Fibroblast of peridontal ligament (primary cell): ENCODE results near the gene ARAP3.

Experiments
- DNase-seq: peaks from one replicate; pipeline ENCODE4 v3.0.0-alpha.2; 2010; ENCODE audit errors: extremely low read depth

ARAP3 gene

DNA sequence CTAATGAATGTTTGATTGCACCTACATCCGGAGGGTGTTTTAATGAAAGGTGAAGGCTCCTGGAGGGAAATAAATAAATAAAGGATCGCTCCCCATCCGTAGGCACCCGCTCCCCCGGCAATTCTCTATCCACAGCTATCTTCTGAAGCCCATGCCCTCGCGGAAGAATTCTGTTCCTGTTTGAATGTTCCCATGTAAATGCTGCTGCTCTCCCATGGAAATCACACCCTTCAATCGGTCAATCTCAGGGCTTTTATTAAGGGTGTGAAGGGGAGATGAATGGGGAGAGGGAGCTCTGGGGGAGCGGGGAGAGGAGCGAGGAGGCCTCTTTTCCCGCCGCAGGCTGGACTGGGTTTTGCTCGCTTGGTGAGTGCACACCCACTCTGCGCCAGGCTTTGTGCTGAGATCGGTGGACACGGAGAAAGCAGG lies 21.1 kb upstream of the ARAP3 start:
- DNase-seq, result no peak

DNA sequence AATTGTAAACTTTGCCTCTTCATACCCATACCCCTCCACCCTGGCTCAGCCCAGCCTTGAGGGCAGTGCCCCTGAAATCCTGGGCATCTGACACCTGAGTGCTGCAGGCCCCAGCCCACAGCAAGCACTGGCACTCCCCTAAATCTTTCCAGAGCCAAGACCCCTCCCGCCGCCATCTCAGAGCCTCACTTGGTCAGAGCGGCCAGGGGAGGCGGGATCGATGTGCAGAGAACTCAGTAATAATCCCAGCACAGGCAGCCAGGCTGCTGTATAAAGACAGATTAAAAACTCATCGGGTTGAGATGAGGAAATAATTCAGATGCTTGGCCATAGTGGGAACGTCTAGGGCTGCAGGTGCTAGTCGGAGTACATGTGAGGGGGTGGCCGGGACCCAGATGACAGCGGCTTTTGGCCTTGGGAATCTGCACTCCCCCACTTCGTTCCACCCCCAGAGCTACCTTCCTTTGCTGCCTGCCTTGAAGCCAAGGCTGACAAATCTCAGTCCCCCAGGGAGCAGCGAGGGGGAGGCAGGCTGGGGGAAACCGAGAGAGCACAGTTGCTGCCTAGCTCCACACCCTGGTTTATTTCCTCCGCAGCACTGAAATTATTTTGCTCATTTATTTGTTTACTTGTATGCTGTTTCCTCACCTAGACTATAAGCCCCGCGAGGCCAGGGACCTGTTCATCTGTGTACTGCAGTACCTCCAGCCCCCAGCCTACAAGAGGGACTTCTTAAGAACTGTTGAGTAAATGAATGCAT lies 19.5 kb upstream of the ARAP3 start:
- no peak for DNase-seq

DNA sequence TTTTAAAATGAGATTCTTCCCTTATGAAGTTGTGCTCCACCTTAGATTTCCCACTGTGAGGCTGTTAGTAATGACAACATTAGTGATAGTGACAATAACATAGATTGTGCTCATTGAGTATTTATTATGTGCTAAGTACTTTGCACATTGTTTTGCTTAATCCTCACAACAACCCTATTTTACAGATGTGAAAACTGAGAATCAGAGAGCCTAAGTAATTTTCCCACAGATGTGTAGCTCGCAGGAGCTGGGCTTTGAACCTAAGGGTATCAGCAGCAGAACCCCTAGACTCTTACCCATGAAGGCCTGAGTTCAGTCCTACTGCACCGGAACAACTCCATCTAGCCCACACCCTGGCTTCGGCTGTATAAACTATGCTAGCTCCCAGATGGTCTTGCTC lies 15.6 kb upstream of the ARAP3 start:
- no peak for DNase-seq

DNA sequence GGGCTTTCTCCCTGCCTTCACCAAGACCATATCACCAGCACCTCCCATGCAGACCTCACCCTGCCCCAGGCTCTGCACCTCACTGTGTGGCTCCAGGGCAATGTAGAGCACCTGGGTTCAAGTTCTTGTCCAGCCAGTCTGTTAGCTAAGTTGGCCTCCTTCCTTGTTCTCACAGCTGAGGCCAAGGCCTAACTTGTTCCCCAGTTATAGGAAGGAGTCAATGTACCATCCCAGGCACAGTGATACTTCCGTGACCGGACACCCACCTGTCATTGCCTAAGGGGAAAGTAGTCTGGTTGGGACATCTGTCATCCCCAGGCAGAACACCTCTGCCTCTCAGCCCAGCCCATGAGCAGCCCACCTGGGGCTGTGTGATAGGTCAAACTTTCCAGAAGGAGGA lies 14.4 kb upstream of the ARAP3 start:
- DNase-seq, result no peak

DNA sequence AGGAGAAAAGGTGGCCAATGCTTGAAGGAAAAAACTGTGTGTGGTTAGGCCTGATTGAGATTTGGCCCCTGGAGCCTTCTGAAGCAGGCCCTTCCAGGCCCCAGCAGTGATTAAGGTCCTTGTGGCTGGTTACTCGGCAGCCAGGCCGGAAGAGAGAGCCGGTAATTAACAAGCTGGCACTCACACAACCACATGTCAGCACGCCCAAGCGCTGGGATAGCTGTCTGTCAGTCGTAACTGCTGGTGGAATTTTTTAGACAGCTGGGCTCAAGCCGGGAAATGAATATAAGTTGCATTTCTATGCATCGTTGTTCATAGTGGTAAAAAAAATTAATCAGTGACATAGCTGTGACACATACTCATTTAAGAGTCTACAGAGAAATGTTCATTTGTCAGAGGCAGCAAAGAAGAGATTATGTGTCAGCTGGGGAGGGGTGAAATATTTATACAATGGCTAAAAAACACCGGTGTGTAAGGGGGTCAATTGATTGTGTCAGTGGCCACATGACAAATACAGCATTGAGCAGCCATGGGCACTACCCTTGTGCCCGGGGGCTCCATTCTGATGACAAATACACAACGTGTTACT lies 13.7 kb upstream of the ARAP3 start:
- DNase-seq, result no peak

DNA sequence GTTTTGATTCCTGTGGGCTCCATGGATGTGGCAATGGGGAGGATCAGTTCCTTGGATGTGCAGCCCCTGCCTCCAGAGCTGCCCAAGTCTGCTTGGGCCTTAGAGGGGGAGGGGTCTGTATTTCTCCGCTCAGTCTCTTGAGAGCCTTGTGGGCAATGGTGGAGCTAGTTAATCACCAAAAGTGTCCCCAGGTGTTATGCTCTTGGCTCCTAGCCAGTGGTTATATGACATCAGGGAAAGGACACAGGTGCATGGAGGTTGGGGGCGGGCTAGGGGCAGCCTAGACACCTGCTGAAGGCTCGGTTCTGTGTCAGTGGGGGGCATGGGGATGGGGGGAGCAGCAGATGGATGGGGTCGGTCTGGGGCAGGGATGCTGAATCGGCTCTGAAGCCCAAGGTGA lies 12.4 kb upstream of the ARAP3 start:
- DNase-seq, result no peak

DNA sequence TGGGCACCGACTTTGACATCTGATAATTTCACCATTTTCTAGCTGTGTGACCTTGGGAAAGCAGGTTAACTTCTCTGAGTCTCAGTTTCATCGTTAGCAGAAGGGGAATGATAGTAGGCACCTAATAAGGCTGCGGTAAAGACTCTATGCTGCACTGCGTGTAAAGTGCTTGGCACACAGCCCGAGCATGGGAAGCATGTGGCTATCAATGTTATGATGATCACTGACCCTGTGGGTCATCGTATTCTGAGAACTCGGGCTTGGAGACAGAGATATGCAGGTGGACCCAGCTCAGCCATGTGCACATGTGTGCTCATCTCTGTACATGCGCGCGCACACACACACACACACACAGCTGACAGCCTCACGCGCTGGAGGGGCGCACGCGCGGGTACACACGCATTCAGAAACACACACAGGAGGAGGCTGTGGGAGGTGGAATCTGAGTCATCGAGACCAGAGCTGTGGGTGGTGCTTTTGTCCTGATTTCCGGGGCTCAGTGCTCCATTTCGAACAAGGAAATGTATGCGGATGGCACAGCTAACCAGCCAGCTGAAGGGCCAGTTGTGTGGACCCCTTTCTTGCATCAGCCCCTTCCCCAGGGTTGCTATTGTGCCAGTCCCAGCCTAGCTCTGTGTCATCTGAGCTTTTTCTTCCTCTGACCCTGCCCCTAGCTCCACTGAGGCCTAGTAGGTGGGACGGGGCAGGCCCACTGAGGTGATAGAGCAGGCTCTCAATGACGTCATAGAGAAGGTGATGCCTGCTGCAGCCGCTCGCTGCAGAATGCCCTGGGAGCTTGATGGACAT lies 11.1 kb upstream of the ARAP3 start:
- DNase-seq, result no peak

DNA sequence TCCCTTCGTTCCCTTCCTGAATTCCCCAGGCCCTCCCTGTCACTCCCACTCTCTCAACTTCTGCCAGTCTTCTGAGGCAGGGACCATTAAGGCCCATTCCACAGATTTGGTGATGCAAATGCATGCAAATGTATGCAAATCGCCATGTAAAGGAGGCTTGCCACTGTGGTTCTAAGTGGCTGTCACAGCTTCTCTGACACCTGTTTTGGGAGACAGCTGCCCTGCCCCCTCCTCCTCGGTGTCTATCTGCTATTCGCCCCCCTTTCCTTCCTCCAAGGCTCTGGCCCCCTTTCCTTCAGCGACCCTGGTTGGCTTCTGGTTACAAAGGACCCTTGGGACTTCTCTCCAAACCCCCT lies 10.5 kb upstream of the ARAP3 start:
- DNase-seq, result no peak

DNA sequence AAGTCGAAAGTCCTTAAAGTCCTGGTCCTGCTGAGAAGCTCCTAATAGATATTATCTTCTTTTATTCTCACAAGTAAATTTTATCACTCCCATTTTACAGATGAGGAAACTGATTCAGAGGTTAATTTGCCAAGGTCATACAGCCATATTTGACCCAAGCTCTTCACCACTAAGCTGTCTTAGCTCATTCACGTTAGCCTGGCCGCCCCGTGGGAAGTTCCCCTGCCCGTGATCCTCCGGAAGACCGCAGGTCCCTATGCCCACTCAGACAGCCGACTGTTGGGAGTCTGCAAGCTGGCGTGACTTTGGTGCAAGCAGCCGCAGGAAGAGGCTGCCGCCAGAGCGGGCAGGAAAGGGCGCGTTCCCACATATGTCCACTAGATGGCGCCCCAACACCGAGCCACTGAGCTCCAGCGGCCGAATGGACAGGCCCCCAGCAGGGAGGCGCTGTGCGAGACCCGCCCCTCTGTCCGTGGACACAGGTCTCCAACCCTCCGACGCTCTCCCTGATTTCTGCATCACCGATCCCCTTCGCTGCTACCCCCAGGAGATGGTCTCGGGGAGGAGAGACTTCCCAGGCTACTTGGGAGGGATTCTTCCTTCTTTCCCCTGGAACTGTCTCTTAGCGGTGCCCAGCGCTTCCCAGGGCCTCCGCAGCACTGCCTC lies 10.0 kb upstream of the ARAP3 start:
- DNase-seq, result peak; percentile 66

DNA sequence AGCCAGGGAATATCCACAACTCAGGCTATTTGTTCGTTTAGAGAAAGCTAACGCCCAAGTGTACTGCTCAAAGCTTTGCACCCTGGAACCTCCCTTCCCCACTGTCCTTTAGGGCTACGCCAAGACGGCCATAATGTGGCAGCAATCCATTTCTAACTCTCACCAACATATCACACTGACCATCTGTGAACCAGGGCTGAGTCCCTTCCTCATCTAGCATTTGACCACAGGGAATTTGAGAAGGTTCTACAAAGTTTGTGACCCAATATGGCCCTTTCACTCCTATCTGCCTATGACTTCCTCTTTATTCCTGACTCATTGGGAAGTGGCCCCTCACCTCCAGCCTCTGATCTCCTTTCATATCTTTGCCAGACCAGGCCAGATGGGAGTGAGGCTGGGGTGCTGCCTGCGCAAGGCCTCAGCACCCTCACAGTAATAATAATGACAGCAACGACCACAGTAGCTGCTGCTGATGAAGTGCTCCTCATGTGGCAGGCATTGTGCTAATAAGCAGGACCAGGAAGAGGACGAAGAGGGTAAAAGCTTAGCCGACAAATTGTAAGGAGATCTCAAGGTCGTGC lies 9.3 kb upstream of the ARAP3 start:
- DNase-seq, result no peak

DNA sequence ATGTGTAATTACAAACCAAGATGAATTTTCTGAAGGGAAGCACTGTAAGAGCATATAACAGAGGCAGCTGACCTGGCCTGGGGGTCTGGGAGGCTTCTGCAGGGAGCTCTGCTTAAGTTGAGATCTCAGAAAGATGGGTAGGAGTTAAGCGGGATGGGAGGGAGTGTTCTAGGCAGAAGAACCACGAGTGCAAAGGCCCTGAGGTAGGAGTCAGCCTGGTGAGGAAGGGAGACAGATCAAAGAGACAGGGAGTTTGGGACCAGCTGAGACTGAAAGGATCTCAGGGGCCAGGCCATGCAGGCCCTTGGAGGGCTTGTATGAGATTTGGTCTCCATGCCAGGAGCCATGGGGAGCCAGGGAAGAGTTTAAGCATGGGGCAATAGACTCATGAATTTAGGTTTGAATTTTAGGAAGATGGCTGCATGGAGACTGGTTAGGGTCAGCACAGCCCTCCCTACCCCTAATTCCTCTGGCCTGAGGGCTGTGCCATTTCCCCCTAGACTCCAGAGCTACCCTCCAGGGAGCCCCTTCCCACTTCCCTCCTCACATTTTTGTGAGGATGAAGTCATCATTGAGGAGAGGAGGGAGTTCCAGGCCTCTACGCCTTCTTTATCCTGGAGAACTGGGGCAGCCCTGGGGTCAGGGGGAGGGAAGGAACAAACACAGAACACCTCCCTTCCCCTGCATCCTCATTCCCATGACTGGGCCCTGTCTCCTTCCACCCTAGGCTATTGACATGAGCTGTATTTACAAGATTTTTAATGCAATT lies 4.8 kb upstream of the ARAP3 start:
- DNase-seq, result no peak

DNA sequence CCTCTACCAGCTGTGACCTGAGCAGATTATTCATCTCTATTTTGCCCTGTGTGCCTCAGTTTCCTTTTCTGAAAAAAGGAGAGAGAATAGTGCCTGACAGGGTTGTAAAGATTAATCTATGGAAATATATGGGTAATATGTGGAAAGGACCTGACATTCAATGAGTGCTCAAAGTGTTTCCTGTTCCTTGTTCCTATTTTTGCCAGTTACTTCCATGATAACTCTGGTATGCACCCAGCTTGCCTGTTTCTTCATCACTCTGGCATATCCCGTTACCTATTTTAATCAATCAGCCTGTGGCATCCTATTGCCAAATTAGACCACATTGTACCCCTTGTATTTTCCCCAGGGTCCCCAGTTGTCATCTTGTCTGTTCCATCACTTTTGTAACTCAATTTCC lies 3.6 kb upstream of the ARAP3 start:
- no peak for DNase-seq

DNA sequence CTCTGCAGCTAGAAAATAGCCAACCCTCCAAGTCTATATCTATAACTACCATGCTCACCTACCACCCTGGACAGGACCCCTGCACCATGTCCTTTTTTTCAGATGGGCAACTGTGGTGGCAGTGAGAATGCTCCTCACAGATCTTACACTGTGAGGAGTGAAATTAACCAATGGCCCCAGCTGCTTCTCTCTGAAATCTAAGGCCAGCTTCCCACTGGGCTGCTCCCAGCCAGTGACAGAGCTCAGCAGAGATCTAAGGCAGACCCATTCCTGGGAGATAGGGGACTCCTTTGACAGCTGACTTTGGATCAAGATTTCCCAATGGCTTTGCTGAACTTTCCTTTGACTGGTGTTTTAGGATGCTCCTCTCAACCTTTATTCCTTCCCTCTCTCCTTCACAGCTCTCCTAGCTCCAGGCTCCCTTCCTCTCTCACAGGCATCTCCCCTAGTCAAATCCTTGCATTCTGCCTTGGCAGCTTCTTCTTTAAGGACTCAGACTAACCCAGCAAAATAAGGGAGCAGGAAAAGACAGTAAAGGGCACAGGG lies 1.6 kb upstream of the ARAP3 start:
- no peak for DNase-seq

DNA sequence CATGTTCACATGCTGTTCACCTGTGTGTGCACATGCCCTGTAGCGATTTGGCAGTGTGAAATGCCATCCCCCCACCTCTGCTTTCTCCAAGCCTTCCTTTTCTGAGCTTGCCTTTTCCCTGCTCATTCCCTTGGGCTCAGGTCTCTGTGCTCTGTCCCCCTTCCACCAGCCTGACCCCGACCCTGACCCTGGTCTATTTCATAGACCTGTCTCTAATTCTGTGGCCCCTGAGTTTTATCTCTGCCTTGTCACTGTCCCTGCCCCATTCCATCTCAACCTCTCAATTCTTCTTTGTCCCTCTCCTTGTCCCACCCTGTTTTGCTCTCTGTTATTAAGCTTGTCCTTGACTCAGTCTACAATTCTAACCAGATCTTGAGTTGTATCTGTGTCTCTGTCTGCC lies 735 bp downstream of the ARAP3 start:
- no peak for DNase-seq

DNA sequence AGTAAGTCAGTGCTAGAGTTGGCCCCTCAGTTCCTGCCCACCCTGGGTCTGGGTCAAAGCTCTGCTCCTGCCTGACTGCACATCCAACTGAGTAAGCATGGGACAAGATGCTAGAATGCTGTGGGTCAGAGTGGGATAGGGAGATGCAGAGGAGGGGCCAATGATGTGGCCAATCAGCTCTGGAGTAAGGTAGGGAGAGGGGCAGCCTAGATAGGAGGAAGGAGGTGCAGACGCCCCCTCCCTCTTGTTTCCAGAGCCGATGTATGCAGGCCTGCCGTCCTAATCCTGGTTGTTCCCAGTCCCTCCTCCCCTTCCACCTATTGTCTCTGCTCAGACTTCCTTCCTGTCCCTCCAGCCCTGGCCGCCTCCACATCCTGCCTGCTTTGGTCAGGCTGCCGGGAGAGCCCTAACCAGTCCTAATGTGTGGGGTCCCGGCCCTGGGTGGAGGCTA lies 1.3 kb downstream of the ARAP3 start:
- DNase-seq, result no peak

DNA sequence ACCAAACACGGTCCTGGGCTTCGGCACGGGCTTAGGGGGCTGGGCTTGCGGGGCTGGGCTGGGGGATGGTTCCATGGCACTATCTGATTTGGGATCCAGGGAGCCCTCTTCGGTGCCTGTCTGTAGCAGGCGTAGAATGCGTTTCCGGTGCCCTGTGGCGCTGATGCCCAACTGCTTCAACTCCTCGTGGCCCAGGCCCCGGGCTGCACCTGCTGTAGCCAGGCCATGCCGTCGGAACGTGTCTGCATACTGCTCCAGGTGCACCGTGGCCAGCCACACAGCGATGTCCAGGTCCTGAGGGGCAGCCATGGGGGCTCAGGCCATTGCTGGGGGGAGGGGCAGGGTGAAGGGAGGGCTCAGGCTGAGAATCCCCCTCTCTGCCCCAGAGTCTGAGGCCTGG lies 1.9 kb downstream of the ARAP3 start:
- DNase-seq, result no peak

DNA sequence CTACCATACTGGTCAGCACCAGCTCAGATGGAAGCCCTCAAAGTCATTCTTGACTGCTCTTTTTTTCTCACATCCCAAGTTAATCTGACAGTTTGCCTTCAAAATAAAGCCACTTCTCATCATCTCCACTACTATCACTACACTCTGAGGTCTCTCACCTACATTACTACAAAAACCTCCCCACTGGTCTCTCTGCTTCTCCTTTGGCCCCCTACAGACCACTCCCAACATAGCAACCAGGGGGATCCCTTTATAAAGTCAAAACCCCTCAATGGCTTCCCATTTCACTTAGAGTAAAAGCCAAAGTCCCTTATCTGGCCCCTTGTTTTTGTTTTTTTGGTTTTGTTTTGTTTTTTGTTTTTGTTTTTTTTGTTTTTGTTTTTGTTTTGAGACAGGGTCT lies 4.6 kb downstream of the ARAP3 start:
- DNase-seq, result no peak

DNA sequence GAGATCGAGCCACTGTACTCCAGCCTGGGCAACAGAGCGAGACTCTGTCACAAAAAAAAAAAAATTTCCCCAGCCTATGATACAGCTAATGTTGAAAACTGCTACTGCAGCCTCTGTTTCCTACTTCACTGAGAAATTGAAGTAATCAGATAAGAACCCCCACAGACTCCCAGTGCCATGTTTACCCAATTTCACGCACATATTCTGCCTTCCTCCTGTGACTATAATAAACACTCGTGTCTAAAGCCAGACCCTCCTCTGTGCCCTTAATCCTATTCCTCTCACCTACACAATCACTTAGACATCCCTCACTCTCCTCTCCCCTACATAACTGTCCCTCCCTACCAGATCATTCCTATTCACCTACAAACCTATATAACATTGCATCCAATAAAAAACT lies 6.4 kb downstream of the ARAP3 start:
- DNase-seq, result no peak

DNA sequence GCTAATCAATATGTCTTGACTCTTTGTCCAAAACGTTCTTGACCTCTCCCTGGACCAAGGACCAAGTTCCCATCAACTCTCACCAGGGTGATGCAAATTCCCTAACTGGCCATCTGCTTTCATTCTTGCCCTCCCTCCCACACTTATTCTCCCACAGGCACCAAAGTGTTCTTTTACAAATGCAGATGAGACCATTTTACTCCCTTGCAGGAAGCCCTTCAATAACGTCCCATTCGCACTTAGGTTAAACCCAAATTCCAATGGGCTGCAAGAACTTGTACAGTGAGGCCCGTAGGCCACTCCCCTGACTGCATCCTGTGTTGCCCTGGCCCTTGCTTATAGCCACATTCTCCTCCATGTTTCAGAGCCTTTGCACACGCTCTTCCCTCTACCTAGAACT lies 7.3 kb downstream of the ARAP3 start:
- no peak for DNase-seq

DNA sequence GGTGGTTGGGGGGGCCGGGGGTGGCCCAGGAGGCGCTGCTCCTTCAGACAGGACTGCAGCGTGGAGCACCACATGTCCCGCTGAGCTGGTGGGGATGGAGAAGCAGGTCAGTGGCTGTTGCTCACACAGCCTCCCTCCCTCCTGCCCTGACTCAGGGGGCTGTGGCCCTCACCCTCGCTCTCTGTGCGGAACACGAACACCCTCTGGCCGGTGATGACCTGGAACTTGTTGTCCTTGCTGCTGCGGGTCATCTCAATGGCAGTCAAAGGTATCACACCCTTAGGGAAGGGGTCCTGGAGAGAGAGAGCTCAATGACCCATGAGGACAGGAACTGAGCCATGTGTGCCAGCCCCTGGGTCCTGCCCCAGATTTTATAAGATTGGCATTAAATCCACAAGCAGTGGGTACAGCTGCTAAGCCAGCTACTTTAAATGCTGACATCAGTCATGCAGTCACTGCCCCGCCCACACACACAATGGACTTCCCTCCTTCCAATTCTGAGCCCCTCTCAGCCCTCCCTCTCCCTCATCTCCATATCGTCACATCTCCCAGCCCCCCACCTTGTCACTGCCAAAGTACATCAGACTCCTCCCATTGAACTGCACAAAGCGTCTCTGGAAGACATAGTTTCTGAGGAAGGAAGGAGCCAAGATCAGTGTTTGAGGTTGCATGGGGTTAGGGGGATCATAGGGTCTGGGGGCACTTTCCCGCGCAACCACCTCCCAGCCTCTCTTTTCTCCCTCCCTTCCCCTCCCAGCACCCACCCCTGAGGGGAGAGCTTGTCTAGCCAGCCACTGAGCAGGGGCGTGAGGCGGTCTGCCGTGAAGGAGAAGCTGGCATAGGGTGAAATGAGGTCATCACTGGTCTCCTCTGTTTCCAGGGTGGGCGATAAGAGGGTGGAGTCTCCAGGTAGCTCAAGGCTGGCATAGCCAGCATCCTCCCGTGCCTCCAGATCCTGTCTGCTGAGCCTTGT lies 8.9 kb downstream of the ARAP3 start:
- no peak for DNase-seq
